Activated CD8-positive, alpha-beta memory T cell treated with anti-CD3 and anti-CD28 coated beads, Interleukin-2, amount 50 U/mL, for 4 hours (primary cell): ENCODE measurements around the gene GID4.
"Not testable (repeated sequence)": the region's sequence is repeated elsewhere in the genome, so short reads cannot be mapped to it uniquely, and the experiment has no call there.

Experiments
- DNase-seq: peaks from one replicate; pipeline ENCODE4 v3.0.0-alpha.2; 2020

The GID4 gene

DNA sequence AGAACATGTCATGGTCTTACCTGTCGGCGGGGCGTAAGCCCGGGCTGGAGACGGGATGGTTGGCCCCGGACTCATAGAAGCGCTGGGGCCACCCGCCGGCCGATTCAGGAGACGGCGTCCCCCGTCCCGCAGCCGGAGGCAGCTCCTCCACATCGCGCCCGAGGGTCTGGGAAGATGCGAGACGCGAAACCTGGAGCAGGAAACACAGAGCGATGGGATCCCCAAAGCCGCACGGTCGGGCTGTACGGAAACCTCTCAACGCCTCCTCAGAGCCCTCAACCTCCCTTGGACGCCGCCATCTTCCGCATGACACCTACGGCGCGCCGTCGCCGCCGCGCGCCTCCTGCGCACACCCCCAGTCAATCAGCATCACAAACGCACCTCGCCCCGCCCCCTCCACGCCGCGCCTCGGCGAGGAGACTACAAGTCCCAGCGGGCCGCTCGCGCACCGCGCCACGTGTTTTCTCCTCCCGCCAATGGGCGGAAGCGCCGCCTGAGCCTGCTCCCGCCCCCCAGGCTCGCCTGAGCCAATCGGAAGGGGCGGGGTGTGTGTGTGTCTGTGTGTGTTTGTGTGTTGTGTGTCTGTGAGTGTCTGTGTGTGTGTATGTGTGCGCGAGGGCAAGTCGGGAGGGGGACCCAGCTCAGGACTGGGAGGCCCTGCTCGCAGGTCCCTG, at the start of gene GID4, which contains the start of gene ATPAF2:
Gene GID4 (plus strand): TSS at position 548 of the 674 bp plus-strand sequence. CDS start 57 bp downstream, at position 605.
Gene ATPAF2 (minus strand): TSS at position 308 of the 674 bp plus-strand sequence. CDS start 155 bp downstream, at position 153.
- peak; percentile 99 for DNase-seq

DNA sequence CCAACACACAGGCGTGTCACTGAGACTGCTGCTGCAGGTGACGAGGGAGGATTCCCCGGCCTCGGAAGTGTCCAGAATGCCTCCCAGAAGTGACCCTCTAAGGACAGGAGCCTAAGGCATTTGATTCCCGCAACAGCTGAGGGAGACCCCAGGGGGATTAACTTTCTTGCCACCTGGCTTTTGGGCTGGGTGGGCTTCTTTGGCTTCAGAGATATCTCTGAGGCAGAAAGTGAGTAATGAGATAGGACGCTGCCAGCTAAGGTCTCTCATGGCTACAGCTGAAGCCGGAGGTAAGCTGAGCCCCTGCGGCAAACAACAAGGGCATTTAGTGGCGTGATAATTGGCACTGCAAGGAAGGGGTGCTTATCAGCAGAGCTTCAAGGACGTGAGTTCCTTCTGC, 49.6 kb upstream of the GID4 start:
- DNase-seq = no peak

DNA sequence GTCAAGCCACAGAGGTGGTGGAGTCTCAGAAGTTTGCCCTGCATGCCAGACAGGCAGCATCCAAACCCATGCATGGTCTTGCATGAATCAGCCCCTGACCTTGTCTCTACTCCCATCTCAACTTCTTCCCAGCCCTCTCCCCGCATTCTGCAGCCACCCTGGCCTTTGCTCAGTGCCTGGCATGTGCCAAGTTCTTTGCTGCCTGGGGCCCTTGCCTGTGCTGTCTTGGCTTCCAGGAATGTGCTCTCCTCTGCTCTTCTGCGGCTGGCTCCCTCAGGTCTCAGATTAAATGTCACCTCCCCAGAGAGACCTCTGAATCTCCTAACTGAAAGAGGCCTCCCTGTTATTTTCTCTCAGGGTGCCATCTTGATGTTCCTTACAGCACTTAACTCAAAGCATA, 48.9 kb upstream of the GID4 start:
- no peak for DNase-seq

DNA sequence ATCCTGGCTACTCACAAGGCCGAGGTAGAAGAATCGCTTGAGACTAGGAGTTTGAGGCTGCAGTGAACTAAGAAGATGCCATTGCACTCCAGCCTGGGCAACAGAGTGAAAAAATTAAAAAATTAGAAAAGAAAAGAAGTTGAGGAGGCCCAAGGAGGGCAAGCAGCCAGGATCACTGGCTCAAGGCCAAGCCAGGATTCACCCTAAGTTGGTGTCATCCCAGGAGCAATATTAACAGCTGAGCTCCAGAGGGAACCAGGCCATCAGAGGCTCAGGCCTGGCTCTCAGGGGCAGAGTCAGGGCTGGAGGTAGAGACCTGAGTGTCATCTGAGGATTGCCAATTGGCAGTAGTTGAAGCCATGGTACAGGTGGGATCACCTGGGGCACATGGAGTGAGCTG, 45.8 kb upstream of the GID4 start:
- DNase-seq = no peak

DNA sequence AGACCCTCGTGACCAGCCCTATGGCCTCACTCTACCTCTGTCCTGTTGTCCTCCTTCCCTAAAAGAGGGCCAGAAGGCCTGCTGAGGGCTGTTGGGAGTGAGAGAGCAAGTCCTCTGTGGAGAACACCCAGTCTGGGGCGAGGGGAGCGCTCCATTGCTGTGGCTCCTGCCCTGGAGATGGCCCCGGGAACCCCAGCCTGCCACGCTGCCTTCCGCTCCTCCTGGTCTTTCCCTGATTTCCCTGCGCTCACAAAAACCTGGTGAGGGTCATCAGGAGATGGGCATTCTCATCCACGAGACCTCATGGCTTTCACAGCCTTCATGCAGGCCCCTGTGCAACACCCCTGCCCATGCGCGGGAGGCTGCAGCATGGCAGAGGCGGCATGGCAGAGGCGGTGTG, 45.4 kb upstream of the GID4 start:
- DNase-seq = no peak

DNA sequence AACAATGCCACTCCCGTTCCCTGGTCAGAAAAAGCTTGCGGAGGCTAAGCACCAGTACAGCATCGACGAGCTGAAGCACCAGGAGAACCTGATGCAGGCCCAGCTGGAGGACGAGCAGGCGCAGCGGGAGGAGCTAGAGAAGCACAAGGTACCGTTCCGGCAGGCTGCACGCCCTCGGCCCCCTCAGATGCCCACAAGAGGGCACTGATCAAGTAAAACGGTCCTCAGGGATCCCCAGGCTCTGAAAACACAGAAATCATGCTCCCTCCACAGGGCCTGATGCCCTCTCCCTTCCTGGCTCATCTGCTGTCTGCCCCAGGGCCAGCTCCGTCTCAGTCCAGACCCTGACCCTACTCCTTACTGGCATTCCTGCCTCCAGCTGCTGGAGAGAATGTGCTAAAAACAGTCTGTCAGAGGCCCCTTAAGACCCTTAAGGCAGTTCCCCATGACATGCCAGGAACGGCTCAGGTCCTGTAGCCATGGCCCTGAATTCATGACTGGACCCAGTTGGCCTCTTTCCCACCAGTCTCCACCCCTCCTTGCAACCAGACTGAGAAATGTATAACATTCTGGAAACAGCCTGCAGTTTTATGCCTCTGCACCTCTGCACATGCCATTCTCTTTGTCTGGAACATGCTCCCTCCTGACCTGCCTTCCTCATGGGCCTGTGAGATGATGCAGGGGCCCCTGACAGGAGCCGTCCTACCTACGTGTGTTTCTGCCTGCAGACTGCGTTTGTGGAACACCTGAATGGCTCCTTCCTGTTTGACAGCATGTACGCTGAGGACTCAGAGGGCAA, 44.7 kb upstream of the GID4 start:
- DNase-seq = no peak

DNA sequence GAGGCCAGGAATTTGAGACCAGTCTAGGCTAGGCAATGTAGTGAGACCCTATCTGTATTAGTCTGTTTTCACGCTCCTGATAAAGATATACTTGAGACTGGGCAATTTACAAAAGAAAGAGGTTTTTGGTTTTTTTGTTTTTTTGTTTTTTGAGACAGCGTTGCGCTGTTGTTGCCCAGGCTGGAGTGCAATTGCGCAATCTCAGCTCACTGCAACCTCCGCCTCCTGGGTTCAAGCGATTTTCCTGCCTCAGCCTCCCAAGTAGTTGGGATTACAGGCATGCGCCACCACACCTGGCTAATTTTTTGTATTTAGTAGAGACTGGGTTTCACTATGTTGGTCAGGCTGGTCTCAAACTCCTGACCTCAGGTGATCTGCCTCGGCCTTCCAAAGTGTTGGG, 43.3 kb upstream of the GID4 start:
- DNase-seq = not testable (repeated sequence)

DNA sequence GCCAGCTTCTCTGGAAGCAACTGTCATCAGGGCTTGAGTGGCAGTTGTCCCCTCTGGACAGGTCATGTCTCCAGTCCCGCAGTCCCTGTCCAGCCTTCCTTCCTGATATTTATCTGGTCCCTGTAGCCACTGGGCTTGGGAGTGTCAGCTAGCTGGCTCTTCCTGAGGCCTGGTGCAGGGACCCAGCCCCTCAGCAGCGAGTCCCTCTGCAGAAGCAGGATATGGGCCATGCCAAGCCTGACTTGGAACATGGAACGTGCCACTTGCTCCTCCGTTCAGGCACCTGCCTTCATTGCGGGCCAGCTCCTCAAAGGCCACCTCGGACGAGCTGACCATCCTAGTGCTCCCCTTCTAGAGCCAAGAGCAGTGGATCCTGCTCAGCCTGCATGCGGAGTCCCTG, 40.3 kb upstream of the GID4 start:
- DNase-seq = no peak

DNA sequence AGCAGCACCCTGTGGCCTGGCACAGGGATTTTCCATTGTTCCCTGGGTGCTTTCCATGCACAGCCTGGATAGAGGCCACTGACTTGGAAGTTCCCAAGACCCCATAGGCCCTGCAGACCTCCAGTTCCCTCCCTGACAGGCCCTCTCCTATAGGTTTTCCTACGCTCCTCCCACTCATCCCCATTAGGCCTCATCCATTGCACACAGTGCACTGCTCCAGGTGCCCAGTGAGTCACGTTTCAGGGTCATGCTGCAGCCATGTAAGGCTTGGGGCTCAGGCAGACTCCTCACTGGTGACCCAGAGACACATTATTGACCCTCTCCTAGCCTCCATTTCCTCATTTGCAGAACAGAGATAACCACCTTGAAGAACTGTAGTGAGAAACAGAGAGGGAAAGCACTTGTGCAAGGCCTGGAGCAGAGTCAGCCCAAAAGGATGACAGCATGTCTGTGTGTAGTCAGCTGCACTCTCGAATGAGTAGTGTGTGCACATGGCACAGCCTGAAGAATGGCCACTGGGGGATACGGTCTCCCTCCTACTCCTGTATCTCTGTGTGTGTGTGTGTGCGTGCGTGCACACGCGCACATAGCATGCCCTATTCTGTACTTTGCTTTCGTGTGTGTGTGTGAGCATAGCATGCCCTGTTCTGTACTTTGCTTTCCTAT, 39.7 kb upstream of the GID4 start:
- no peak for DNase-seq

DNA sequence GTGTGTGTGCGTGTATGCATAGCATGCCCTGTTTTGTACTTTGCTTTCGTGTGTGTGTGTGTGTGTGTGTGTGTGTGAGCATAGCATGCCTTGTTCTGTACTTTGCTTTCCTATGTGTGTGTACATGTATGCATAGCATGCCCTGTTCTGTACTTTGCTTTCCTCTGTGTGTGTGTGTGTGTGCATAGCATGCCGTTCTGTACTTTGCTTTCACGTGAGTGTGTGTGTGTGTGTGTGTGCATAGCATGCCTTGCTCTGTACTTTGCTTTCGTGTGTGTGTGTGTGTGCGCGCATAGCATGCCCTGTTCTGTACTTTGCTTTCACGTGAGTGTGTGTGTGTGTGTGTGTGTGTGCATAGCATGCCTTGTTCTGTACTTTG, 39.2 kb upstream of the GID4 start:
- DNase-seq = no peak

DNA sequence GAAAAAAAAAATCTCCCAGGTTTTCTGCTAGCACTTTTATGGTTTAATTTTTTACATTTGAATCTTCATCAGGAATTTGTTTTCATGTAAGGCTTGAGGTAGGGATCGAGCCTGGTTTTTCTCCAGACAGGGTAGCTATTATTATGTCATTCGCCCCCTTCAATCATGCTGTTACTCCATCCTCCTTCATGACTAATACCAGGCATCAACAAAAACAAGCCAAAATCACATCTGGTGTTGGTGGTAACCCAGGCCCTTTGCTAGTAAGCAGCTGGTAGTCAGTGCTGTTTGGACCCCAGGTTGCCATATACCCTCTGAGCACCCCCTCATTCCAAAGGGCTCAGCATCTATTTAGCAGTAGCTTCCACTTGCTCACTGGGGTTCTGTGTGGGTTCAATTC, 37.0 kb upstream of the GID4 start:
- DNase-seq = no peak

DNA sequence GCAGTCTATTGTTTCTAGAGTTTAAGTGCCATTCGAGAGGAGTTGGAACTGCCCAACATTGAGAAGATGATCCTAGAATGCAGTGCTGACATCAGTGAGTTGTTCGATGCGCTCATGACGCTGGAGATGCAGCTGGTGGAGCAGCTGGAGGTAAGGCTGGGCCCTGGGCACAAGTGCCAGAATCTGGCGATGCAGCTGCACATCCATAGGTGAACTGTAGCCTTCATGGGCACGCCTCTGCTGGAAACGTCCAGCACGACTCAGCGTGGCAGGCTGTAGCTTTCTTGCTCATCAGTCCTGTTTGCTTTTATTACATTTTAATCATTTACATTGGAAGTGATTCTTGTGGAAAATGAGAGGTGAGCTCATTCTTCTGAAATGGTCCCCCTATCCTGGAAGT, 34.9 kb upstream of the GID4 start:
- no peak for DNase-seq

DNA sequence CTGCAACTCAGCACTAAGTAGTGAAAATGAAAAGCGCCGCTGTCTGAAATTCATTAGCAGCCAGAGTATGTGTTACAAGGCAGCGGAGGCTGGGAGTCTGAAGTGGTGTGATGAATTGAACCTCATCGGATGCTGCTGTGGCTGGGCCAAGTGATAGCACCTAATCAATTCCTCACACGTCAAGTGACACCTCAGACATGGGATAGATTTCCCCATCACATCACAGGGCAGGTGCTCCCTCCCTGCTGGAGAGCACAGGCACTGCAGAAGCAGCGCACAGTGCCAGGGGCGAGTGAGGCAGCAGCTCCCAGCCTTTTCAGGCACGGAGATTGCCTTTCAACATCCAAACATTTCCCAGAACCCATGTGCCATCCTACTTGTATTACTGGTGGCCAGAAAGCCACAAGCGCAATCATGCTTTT, 34.3 kb upstream of the GID4 start:
- DNase-seq = no peak

DNA sequence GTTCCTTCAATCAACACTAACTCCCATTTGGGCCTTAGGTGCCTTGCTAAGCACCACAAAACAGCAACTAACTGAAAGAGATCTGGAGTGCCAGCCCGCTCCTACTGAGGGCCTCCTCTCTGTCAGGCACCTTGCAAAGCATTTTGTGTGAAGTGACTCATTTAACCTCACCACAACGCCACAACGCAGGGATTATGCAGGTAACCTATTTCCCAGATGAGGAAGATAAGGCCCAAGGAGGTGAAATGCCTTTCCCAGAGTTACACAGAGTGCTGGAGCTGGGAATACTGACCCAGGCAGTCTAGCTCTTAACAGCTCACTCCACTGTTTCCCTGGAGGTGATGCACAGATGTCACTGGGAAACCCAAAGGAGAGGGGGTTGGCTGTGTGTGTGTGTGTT, 33.7 kb upstream of the GID4 start:
- DNase-seq = no peak

DNA sequence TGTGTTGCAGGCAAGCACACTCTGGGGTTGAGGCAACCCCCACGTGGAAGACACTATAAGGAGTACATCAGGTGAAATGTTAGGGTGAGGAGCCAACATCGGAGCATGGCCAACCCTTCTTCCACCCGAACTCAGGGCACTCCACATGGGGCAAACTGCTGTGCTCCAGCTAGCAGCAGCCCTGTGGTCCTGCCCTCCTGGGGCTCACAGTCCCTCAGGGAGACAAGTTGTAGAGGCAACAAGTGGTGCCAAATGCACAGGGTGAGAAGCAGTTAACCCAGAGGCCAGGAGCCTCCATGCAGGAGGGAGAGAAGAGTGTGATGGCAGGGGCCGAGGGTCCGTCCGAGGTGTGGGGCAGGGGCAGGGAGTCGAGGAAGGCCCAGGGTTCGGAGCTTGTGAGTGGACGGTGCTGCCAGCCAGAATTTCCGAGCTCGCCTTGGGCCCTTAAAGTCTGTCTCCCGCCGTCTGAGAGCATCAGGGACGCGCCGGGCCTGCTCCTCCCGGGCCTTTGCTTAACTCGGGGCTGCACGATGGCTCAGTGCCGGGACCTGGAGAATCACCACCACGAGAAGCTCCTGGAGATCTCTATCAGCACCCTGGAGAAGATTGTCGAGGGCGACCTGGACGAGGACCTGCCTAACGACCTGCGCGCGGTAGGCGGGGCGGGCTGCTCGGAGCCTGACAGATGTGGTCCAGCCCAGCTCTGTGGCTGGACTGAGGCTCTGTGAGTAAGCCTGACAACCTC, 32.5 kb upstream of the GID4 start:
- DNase-seq = no peak

DNA sequence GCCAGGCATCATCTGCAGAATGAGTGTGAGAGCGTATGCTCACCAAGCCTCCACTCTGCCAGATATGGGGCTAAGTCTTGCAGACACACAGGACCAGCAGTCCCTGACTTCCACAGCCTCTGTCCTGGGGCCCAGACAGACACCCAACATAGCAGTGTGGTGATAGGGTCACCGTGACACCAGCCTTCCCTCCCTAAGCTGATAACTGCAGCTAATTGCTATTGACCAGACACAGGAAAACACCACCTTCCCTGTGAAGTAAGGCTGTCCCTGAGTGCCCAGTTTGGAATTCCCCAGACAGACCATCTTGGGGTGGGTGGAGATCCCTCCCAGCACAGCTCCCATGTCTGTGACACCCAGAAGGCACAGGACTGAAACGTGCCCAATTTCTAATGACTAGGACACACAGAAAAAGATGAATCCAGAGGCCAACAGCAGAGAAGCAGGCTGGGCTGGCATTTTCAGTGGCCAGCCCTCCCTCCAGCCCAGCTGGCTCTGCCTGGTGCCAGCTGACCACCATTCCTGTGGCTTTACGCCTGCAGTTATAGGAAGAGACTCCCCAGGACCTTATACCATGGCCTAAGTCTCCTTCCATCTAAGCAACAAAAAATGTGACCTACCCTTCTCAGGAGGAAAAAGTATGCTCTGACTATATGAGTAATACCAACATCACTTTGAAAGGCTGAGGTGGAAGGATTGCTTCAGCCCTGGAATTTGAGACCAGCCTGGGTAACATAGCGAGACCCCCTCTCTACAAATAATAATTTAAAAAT, 30.5 kb upstream of the GID4 start:
- DNase-seq = no peak

DNA sequence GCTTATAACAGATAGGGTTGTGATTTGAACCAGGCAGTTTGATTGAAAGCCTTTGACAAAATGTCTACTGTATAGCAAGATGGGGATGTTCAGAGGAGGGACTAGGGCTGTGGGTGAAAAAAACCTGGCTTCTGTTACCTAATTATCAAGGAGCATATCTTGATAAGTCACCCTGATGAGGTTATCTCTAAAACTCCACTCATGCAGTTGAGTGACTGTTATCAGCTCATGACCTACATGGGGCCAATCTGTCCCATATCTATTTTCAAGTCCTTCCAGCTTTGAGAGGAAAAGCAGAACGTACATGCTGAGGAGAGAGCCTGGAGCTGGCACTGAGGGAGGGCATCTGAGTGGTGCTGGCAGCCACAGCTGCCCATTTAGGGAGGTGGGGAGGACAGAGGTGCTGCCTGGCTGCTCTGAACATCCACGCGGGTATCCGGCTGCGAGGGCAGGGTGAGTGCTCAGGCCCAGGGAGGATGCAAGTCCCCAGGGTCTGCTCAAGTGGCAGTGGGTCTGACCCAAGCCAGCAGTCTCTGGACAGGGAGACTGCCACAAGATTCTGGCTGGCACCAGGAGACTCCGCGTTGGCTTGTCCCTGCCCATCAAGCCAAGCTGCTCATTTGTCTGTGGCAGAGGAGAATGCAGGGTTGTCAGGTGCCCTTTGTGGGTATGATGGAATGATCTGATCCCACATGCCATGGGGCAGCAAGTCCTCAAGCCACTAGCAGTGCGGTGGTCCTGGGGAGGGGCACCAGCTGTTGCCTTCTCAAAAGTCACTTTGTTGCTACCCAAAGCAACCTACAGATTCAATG, 29.4 kb upstream of the GID4 start:
- DNase-seq = no peak

DNA sequence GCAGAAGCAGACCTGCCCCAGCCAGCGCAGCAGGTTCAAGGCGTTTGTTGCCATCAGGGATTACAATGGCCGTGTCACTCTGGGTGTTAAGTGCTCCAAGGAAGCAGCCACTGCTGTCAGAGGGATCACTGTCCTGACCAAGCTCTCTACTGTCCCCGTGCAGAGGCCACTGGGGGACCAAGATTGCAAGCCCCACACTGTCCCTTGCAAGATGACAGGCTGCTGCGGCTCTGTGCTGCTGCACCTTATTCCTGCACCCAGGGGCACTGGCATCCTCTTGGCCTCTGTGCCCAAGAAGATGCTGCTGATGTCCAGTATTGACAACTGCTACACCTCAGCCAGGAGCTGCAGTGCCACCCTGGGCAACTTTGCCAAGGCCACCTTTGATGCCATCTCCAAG, 27.9 kb upstream of the GID4 start:
- no peak for DNase-seq

DNA sequence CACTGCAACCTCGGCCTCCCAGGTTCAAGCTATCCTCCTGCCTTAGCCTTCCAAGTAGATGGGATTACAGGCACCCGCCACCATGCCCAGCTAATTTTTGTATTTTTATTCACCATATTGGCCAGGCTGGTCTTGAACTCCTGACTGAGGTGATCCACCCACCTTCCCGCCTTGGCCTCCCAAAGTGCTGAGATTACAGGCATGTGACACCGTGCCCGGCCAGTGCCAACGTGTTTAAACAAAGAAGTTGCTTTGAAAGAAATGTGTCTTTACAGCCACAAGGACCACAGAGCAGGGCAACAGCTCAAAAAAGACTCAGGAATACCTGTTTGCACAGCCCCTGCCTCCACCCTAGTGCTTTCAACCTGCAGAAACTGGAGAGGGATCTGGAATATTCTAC, 25.2 kb upstream of the GID4 start:
- no peak for DNase-seq

DNA sequence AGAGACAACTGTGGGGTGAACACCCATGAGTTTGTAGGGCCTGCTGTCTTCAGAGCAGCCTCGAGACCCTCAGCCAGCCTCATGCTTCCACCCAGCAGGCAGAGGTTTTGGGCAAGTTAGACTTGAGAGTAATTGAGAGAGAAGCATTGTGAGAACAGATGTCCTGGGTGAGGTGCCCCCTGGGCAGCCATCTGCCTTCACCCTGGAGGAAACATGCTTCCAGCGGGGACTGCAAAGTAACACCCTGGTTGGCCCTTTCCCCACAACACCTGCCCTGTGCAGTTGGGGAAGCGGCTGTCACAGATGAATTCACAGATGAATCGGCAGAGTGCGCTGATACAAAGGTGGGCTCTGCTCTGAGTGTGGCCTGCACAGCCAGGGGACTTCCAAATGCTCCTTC, 23.6 kb upstream of the GID4 start:
- no peak for DNase-seq

DNA sequence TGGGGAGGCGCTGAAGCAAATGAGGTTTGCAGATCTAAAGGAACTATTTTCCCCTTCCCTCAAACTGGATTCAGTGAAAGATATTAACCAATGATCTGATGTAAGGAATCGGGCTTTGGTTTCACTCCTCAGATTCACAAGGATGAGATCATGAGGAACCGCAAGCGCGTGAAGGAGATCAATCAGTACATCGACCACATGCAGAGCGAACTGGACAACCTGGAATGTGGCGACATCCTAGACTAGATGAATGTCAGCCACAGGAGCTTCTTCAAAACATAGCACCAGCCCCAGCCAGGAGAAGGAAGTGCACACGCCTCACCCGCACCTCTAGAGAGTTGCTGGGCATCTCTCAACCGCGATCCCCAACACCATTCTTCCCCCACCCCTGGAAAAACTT, 22.8 kb upstream of the GID4 start:
- DNase-seq = no peak

DNA sequence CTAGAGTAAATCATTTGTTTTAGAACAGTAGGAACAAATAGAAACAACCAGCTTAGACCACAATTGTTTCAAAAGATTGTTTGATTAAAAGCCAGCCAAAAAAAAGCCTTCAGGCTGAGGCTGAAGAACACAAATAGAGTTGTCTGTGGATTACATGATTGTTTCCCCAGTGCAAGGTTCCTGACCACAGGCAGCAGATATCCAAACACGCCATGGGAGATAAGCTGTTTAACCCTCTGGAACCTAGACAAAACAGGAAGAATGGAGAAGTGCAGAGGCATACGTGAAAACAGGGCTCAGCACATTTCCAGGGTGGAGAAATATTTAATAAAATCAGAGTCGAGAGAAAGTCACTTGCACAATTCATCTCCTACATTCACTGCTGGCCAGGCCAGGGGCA, 21.2 kb upstream of the GID4 start:
- DNase-seq = no peak
